Adrenal gland (tissue), 12 donors: ENCODE measurements around the gene PRICKLE1. TPM values are rescaled to one million over a fixed set of nuclear protein-coding genes. Genes with fewer than 3 reads are reported as not detected.

Experiments used
- DNase-seq, 7 donors: peaks; one replicate each; pipeline ENCODE4 v3.0.0-alpha.2; 2019 to 2020
- H3K27ac ChIP-seq, 5 donors: fragments of 200-600 bp; sonication (generic) in 4 of 5; 1 replicate in 3 of 5; 2 replicates in 2 of 5; pipeline versions ENCODE4 v1.5.1 to v1.8.0; 2016 to 2020; ENCODE audit warnings: mild to moderate bottlenecking in 1 of 5
- H3K27me3 ChIP-seq: fragments of 200-600 bp; 2 replicates; pipeline ENCODE4 v1.8.0; 2021
- H3K36me3 ChIP-seq, 2 donors: fragments of 200-600 bp; replicated peaks in 1 of 2; 1 replicate in 1 of 2; 2 replicates in 1 of 2; pipeline versions ENCODE4 v1.5.1 to v1.8.0; 2018 to 2022
- H3K4me1 ChIP-seq, 2 donors: fragments of 200-600 bp; replicated peaks in 1 of 2; 1 replicate in 1 of 2; 2 replicates in 1 of 2; pipeline versions ENCODE4 v1.5.1 to v1.8.0; 2018 to 2021
- H3K4me3 ChIP-seq, 4 donors: fragments of 200-600 bp; sonication (generic) in 3 of 4; one replicate each; pipeline ENCODE4 v1.5.1; 2016 to 2018
- H3K9me3 ChIP-seq, 3 donors: fragments of 200-600 bp; sonication (generic) in 1 of 3; replicated peaks in 1 of 3; 1 replicate in 2 of 3; 2 replicates in 1 of 3; pipeline versions ENCODE4 v1.5.1 to v1.8.0; 2016 to 2021
- POLR2A ChIP-seq, 2 donors: fragments of 450-650 bp; IDR thresholded peaks; one replicate each; pipeline ENCODE4 v1.6.1; 2017; ENCODE audit warnings: antibody characterized with exemption in 2 of 2, mild to moderate bottlenecking in 2 of 2, moderate library complexity in 1 of 2
- WGBS, 4 donors: extraction: QIAGEN DNeasy Blood & Tissue Kit in 2 of 4; methylation state at CpG; one replicate each; pipeline versions ENCODE4 v1.1.5 to v1.1.7; 2013 to 2017; 5-methylcytosine and 5-hydroxymethylcytosine counted together
- intact Hi-C, 2 donors: fragments of 100-400 bp; cut with DNase I; formaldehyde crosslinking; loops; one replicate each; pipeline versions ENCODE4 v1.14.1 to v1.15.0; 2022 to 2023
- polyA plus RNA-seq, 3 donors: library from polyadenylated mRNA; stranded (reverse); fragments of 200-250 nt in 2 of 3; fragments of 350-450 nt in 1 of 3; fragmentation: Illumina TruSeq in 1 of 3; extraction: RNeasy Lipid Tissue Mini Kit (QIAGEN cat#74804) in 1 of 3; gene quantifications; one replicate each; pipeline ENCODE4 v1.2.3, GENCODE V29; 2013 to 2014
- total RNA-seq, 9 donors: library from RNA; depleted of rRNA in 4 of 9; stranded (reverse); fragments of >200 nt in 4 of 9; fragments of 120-200 nt in 1 of 9; fragmentation: NEBNext Ultra II Directional in 1 of 9; extraction: Animal tissue kit (Norgen Biotek cat#: 25700) in 1 of 9; gene quantifications; one replicate each; pipeline versions ENCODE4 v1.1.0 to v1.2.4, GENCODE V29; 2013 to 2023
- TF ChIP-seq, protein P1 (sequence below), 6 experiments: fragments of 450-650 bp in 4 of 6; fragments of 200-600 bp in 2 of 6; sonication (generic) in 1 of 6; IDR thresholded peaks; 1 replicate in 5 of 6; 2 replicates in 1 of 6; pipeline versions ENCODE4 v1.5.1 to v1.8.0; 2016 to 2021; ENCODE audit warnings: antibody characterized with exemption in 6 of 6, mild to moderate bottlenecking in 2 of 6, moderate library complexity in 1 of 6
- donor health status: healthy with polysubstance abuse.
- donor health status: Bipolar disorder and iron deficiency.
- donor health status: DM: yes; HTN: yes; CAD: no.
- donor health status: DM: no; HTN: no; CAD: no.
- donor health status: DM: no; HTN: no; CAD: no.
- donor health status: DM: yes; HTN: yes; CAD: no.

Gene PRICKLE1
- total and polyA plus RNA-seq, 12 donors = 1.0 to 13.2 (median 5.1) TPM

DNA sequence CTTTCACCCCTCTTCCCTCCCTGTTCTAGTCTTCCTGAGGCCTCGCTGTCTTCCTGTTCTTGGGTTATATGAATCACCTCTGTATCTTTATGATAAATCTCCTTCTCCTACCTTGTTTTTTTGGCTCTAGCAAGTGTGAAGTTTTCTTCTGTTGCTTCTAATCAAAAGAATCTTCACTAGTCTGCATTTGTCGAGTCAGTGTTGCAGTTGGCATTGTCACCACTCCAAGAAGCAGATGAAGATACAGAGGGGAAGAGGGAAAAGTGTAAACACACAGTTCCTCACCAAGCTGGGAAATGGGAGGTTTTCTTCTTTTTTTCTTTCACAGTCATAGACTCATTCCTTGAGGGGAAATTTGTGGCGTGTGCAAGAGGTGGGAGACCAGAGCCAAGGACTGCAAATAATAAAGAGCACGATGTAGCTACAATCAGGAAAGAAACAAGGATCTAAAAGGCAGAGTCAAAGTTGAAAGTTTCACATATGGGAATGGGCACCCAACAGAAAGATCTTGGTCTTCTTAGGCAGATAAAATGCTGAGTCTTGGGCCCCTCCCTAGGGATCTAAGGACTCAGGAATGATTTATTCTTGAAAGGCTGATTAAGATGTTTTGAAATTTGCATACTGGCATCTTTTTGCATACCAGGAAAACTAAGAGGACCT lies 22.2 kb upstream of the PRICKLE1 start:
- intact Hi-C loops = no loop called here

DNA sequence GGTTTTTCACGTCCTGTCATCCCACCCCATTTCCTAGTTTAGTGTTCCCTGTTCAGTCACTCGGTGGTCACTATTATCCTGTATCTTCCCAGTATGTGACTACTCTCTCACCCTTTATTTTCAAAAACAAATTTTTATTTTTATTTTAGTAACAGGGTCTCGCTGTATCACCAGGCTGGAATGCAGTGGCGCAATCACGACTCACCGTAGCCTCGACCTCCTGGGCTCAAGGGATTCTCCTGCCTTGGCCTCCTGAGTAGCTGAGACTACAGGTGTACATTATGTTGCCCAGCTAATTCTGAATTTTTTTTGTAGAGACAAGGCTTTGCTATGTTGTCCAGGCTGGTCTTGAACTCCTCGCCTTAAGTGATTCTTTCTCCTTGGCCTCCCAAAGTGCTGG lies 20.1 kb upstream of the PRICKLE1 start:
- 79 to 84% (median 82%) methylated on average over 8 of the region's 8 CpGs for WGBS, 4 donors
- DNase-seq = no peak
- Histone ChIP-seq H3K4me1 (no peaks in the 10 kb centered on the region), H3K27me3 (no peaks in the 10 kb centered on the region), H3K4me3 (no peak overlapping the region), H3K36me3 (no peaks in the 10 kb centered on the region), H3K9me3 (no peaks in the 10 kb centered on the region), H3K27ac (no peak overlapping the region)
- no peak for TF ChIP-seq POLR2A (IDR thresholded peaks at IDR 0.05)
- intact Hi-C loops = no loop called here

More for the DNA sequence above, 22.2 kb upstream of the PRICKLE1 start:
- H3K4me1 ChIP-seq = no peaks in the 10 kb centered on the region
- 60 to 72% (median 63%) methylated on average over 4 of the region's 4 CpGs for WGBS, 4 donors
- no peak overlapping the region for H3K4me3 ChIP-seq
- no peak overlapping the region for H3K27ac ChIP-seq
- H3K9me3 ChIP-seq = no peaks in the 10 kb centered on the region
- H3K36me3 ChIP-seq = no peaks in the 10 kb centered on the region
- TF ChIP-seq, protein P1, sequence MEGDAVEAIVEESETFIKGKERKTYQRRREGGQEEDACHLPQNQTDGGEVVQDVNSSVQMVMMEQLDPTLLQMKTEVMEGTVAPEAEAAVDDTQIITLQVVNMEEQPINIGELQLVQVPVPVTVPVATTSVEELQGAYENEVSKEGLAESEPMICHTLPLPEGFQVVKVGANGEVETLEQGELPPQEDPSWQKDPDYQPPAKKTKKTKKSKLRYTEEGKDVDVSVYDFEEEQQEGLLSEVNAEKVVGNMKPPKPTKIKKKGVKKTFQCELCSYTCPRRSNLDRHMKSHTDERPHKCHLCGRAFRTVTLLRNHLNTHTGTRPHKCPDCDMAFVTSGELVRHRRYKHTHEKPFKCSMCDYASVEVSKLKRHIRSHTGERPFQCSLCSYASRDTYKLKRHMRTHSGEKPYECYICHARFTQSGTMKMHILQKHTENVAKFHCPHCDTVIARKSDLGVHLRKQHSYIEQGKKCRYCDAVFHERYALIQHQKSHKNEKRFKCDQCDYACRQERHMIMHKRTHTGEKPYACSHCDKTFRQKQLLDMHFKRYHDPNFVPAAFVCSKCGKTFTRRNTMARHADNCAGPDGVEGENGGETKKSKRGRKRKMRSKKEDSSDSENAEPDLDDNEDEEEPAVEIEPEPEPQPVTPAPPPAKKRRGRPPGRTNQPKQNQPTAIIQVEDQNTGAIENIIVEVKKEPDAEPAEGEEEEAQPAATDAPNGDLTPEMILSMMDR (IDR thresholded peaks at IDR 0.05) = no peak
- no peak for TF ChIP-seq POLR2A (IDR thresholded peaks at IDR 0.05)
- DNase-seq = no peak
- H3K27me3 ChIP-seq = no peaks in the 10 kb centered on the region

DNA sequence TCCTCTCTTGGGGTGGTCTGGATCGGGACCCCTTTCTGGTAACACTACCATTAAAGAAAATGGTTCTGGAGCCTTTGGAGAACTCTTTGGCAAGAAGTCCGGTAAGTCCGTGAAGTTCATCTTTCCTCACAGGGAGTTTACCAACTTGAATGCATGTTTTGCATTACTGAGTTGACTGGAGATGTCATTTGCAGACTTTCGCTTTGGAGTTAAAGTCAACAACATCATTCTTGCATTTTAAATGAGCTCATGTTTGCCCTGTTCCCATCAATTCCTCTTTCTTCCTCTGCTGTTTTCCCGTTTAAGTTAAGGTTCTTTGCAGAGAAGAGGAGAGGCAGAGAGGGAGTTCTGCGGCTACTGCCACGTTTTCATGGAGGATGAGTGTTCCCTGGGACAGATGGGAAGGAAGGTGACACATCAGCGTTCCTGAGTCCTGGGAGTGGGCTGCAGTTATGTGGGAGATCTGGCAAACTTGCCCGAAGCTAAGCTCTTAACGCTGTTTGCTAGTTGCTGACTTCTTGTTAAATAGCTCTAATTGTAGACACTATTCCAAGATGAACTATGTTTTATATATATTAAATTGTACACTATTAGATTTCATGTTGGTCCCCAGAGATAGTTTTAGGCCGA lies 18.8 kb upstream of the PRICKLE1 start:
- no peak for DNase-seq
- no peaks in the 10 kb centered on the region for H3K9me3 ChIP-seq
- H3K27ac ChIP-seq = no peak overlapping the region
- TF ChIP-seq, protein P1 (IDR thresholded peaks at IDR 0.05) = no peak
- no peak for TF ChIP-seq POLR2A (IDR thresholded peaks at IDR 0.05)
- H3K4me1 ChIP-seq = no peaks in the 10 kb centered on the region
- H3K36me3 ChIP-seq = no peaks in the 10 kb centered on the region
- no peak overlapping the region for H3K4me3 ChIP-seq
- H3K27me3 ChIP-seq = no peaks in the 10 kb centered on the region
- intact Hi-C loops = no loop called here
- 65 to 78% (median 72%) methylated on average over 11 of the region's 11 CpGs for WGBS, 4 donors

DNA sequence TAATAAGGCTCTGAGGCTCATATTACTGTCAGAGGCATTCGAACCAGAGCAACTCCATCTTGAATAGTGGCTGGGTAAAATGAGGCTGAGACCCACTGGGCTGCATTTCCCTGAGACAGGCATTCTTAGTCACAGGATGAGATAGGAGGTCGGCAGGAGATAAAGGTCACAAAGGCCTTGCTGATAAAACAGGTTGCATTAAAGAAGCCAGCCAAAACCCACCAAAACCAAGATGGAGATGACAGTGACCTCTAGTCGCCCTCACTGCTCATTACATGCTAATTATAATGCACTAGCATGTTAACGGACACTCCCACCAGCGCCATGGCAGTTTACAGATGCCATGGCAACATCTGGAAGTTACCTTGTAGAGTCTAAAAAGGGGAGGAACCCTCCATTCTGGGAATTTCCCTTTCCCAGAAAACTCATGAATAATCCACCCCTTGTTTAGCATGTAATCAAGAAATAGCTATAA lies 18.1 kb upstream of the PRICKLE1 start:
- intact Hi-C loops = no loop called here
- no peak for TF ChIP-seq POLR2A (IDR thresholded peaks at IDR 0.05)
- TF ChIP-seq, protein P1 (IDR thresholded peaks at IDR 0.05) = no peak
- Histone ChIP-seq H3K4me1 (no peaks in the 10 kb centered on the region), H3K27me3 (no peaks in the 10 kb centered on the region), H3K36me3 (no peaks in the 10 kb centered on the region), H3K9me3 (no peaks in the 10 kb centered on the region), H3K4me3 (no peak overlapping the region), H3K27ac (no peak overlapping the region)
- 64 to 84% (median 66%) methylated on average over 4 to 5 of the region's 5 CpGs for WGBS, 4 donors
- no peak for DNase-seq
